NT2/D1 (cell line): ENCODE results near the gene TXNDC2.

ENCODE experiments used
- DNase-seq: peaks from one replicate; pipeline ENCODE4 v3.0.0-alpha.2; 2011; ENCODE audit warnings: low read depth, low spot score
- H3K27me3 ChIP-seq: 2 replicates; pipeline ENCODE4 v1.6.0; 2011; ENCODE audit warnings: mild to moderate bottlenecking; ENCODE audit not compliant: insufficient read length, insufficient read depth
- H3K36me3 ChIP-seq: 2 replicates; pipeline ENCODE4 v1.6.1; 2011; ENCODE audit warnings: mild to moderate bottlenecking, low read length, mixed read lengths; ENCODE audit not compliant: insufficient read depth, insufficient read length
- H3K4me1 ChIP-seq: 2 replicates; pipeline ENCODE4 v1.5.1; 2011; ENCODE audit not compliant: insufficient read depth, insufficient read length
- H3K4me3 ChIP-seq: 2 replicates; pipeline ENCODE4 v1.5.1; 2011; ENCODE audit warnings: low read depth; ENCODE audit not compliant: insufficient read length
- H3K9ac ChIP-seq: 2 replicates; pipeline ENCODE4 v1.6.0; 2011; ENCODE audit warnings: low read depth; ENCODE audit not compliant: insufficient read length
- H3K9me3 ChIP-seq: 2 replicates; pipeline ENCODE4 v1.5.1; 2011; ENCODE audit warnings: mild to moderate bottlenecking, low read length; ENCODE audit not compliant: insufficient read depth
- SUZ12 ChIP-seq: IDR thresholded peaks from 2 replicates; pipeline ENCODE4 v1.6.1; 2011; ENCODE audit not compliant: insufficient read length, insufficient read depth; ENCODE audit errors: extremely low read depth
- YY1 ChIP-seq: IDR thresholded peaks from 2 replicates; pipeline ENCODE4 v1.6.1; 2011; ENCODE audit not compliant: insufficient read length, insufficient read depth
- ZNF274 ChIP-seq: IDR thresholded peaks from 2 replicates; pipeline ENCODE4 v1.6.1; 2011; ENCODE audit warnings: mild to moderate bottlenecking, low read depth, low read length

The TXNDC2 gene

DNA sequence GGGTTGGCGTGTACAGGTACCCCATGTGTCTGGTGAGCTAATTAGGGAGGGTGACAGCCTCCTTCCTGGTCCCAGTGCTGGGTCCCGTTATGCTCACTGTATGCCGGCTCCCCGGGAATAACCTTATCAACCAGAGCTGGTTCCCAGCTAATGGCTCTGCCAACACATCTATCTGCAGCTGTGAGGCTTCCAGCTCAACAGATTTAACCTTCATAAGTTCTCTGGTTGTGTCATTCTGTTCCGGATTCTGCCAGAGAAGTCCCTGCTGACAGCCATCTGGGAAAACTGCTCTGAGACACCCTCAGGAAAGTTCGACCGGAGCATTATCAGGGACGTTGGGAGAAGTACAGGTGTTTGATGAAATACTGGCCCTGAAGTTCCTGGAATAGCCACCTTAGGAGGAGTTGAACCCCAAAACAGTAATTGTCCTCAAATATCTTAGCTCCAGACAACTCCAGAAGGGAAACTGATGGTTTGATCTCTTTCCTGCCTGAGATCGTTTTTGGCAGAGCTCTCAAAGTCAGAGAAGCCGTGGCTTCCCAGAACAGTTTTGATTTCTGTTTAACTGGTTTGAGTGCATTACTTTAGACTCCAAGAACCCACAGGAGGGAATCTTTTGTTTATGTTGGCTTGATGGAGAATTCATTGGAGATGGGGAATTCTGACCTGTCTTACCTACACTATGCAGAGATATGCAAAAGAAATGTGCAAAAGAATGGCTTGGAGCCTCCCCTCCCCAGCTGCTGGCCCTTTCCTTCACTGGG is 39.4 kb upstream of the TXNDC2 start:
- no peaks in the 10 kb centered on the region for H3K9me3 ChIP-seq
- H3K27me3 ChIP-seq, result no peaks in the 10 kb centered on the region
- no peak for DNase-seq
- peaks cover 36% of the 10 kb centered on the region for H3K36me3 ChIP-seq
- H3K4me1 ChIP-seq, result peaks cover 2% of the 10 kb centered on the region
- H3K9ac ChIP-seq, result no peak overlapping the region
- no peak for TF ChIP-seq SUZ12
- TF ChIP-seq ZNF274, result no peak
- no peak for TF ChIP-seq YY1
- no peak overlapping the region for H3K4me3 ChIP-seq

GRCh38 chr18:9848170-9848879 is 37.4 kb upstream of the TXNDC2 start:
- Histone ChIP-seq H3K4me3 (no peak overlapping the region), H3K27me3 (no peaks in the 10 kb centered on the region), H3K36me3 (peaks cover 28% of the 10 kb centered on the region), H3K9ac (no peak overlapping the region), H3K4me1 (peaks cover 2% of the 10 kb centered on the region), H3K9me3 (peaks cover 10% of the 10 kb centered on the region)
- no peak for DNase-seq
- TF ChIP-seq YY1, result no peak

GRCh38 chr18:9849407-9850283 is 36.1 kb upstream of the TXNDC2 start:
- H3K9ac ChIP-seq, result no peak overlapping the region
- no peak for DNase-seq
- TF ChIP-seq ZNF274, result no peak
- no peak for TF ChIP-seq YY1
- no peak for TF ChIP-seq SUZ12
- peaks cover 28% of the 10 kb centered on the region for H3K36me3 ChIP-seq
- peaks cover 2% of the 10 kb centered on the region for H3K4me1 ChIP-seq
- H3K4me3 ChIP-seq, result no peak overlapping the region
- peaks cover 10% of the 10 kb centered on the region for H3K9me3 ChIP-seq
- H3K27me3 ChIP-seq, result no peaks in the 10 kb centered on the region

DNA sequence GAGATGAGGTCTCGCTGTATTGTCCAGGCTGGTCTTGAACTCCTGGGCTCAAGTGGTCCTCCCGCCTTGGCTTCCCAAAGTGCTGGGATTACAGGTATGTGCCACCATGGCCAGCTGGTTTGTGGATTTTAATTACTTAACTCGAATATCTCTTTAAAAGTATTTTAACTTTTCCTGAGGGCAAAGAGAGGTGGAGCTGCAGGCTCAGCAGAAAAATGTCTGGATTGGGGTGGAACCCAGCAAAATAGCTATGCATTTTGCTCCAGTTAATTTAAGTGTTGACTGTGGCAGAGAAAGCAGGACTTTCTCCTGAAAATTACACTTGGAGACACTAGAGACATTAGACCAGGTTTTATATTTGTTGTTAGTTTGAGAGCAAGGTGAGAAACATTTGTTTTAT is 35.5 kb upstream of the TXNDC2 start:
- no peaks in the 10 kb centered on the region for H3K27me3 ChIP-seq
- TF ChIP-seq ZNF274, result no peak
- TF ChIP-seq YY1, result no peak
- no peak for TF ChIP-seq SUZ12
- peaks cover 10% of the 10 kb centered on the region for H3K9me3 ChIP-seq
- peaks cover 2% of the 10 kb centered on the region for H3K4me1 ChIP-seq
- DNase-seq, result no peak
- H3K36me3 ChIP-seq, result peaks cover 28% of the 10 kb centered on the region
- no peak overlapping the region for H3K9ac ChIP-seq
- no peak overlapping the region for H3K4me3 ChIP-seq

- DNase-seq, result no peak
- Histone ChIP-seq H3K27me3 (no peaks in the 10 kb centered on the region), H3K9me3 (peaks cover 10% of the 10 kb centered on the region), H3K9ac (no peak overlapping the region), H3K36me3 (peaks cover 20% of the 10 kb centered on the region), H3K4me1 (peaks cover 2% of the 10 kb centered on the region), H3K4me3 (no peak overlapping the region)
- TF ChIP-seq SUZ12 (no peak), ZNF274 (no peak), YY1 (no peak)
Measured at GRCh38 chr18:9851511-9851910, 34.3 kb upstream of the TXNDC2 start.

GRCh38 chr18:9852266-9853081 is 33.3 kb upstream of the TXNDC2 start:
- Histone ChIP-seq H3K4me1 (peaks cover 2% of the 10 kb centered on the region), H3K4me3 (no peak overlapping the region), H3K9me3 (peaks cover 10% of the 10 kb centered on the region), H3K27me3 (no peaks in the 10 kb centered on the region), H3K36me3 (peaks cover 13% of the 10 kb centered on the region), H3K9ac (no peak overlapping the region)
- DNase-seq, result no peak
- no peak for TF ChIP-seq ZNF274
- TF ChIP-seq YY1, result no peak
- TF ChIP-seq SUZ12, result no peak
